Neural cell (in vitro differentiated cells): ENCODE measurements around the gene PCDHB1. TPM values are rescaled to one million over a fixed set of nuclear protein-coding genes. Genes with fewer than 3 reads are reported as not detected.

Experiments
- H2AFZ ChIP-seq: fragments of 200-600, 300-800 bp; sonication (generic), shearing (Covaris generic); 2 replicates; pipeline ENCODE4 v1.6.0; 2014; ENCODE audit warnings: low read depth, mild to moderate bottlenecking, antibody characterized with exemption, low read length, moderate library complexity
- H3F3A ChIP-seq: fragments of 200-600 bp; shearing (Covaris generic); 2 replicates; pipeline ENCODE4 v1.6.1; 2016; ENCODE audit warnings: mild to moderate bottlenecking, moderate library complexity, mixed read lengths, antibody characterized with exemption, low read length; ENCODE audit not compliant: insufficient read depth, poor library complexity, severe bottlenecking
- H3K27ac ChIP-seq: fragments of 200-600, 300-800 bp; sonication (generic), shearing (Covaris generic); 2 replicates; pipeline ENCODE4 v1.5.1; 2014; ENCODE audit warnings: mild to moderate bottlenecking, low read length, moderate library complexity
- H3K27me3 ChIP-seq: fragments of 300-800, 200-600 bp; sonication (generic), shearing (Covaris generic); 2 replicates; pipeline ENCODE4 v1.6.0; 2014; ENCODE audit warnings: mild to moderate bottlenecking, low read depth, low read length, moderate library complexity; ENCODE audit not compliant: insufficient read depth
- H3K36me3 ChIP-seq: fragments of 300-800, 200-600 bp; sonication (generic), shearing (Covaris generic); 2 replicates; pipeline ENCODE4 v1.5.1; 2014; ENCODE audit warnings: mild to moderate bottlenecking, antibody characterized with exemption, low read length, moderate library complexity; ENCODE audit not compliant: insufficient read depth
- H3K4me2 ChIP-seq: fragments of 300-800, 200-600 bp; sonication (generic), shearing (Covaris generic); 2 replicates; pipeline ENCODE4 v1.6.0; 2014; ENCODE audit warnings: mild to moderate bottlenecking, low read length
- H3K4me3 ChIP-seq: fragments of 300-800, 200-600 bp; sonication (generic), shearing (Covaris generic); 2 replicates; pipeline ENCODE4 v1.5.1; 2014; ENCODE audit warnings: mild to moderate bottlenecking, low read length, moderate library complexity
- H3K79me2 ChIP-seq: fragments of 200-600 bp; shearing (Covaris generic); replicated peaks from 2 replicates; pipeline ENCODE4 v1.6.0; 2014; ENCODE audit warnings: mild to moderate bottlenecking, low read length, moderate library complexity; ENCODE audit not compliant: insufficient read depth
- H3K9ac ChIP-seq: fragments of 300-800, 200-600 bp; sonication (generic), shearing (Covaris generic); 2 replicates; pipeline ENCODE4 v1.6.1; 2016; ENCODE audit warnings: mild to moderate bottlenecking, low read length, mixed read lengths
- H3K9me2 ChIP-seq: fragments of 200-600 bp; shearing (Covaris generic); 2 replicates; pipeline ENCODE4 v1.6.1; 2016; ENCODE audit warnings: mild to moderate bottlenecking, low read length, mixed read lengths; ENCODE audit not compliant: insufficient read depth
- H3K9me3 ChIP-seq: fragments of 200-600, 300-800 bp; sonication (generic), shearing (Covaris generic); 2 replicates; pipeline ENCODE4 v1.6.1; 2016; ENCODE audit warnings: mild to moderate bottlenecking, mixed run types, low read length, moderate library complexity, mixed read lengths
- H4K20me1 ChIP-seq: fragments of 200-600 bp; shearing (Covaris generic); 2 replicates; pipeline ENCODE4 v1.6.1; 2016; ENCODE audit warnings: mild to moderate bottlenecking, mixed run types; ENCODE audit not compliant: insufficient read depth
- CTCF ChIP-seq: fragments of 450-650 bp; IDR thresholded peaks from 2 replicates; pipeline ENCODE4 v1.5.1; 2014; ENCODE audit warnings: antibody characterized with exemption, mild to moderate bottlenecking, moderate library complexity; ENCODE audit not compliant: poor library complexity, severe bottlenecking
- EP300 ChIP-seq: fragments of 450-650 bp; conservative IDR thresholded peaks from 2 replicates; pipeline ENCODE4 v1.6.1; 2014; ENCODE audit warnings: antibody characterized with exemption, mild to moderate bottlenecking, moderate library complexity; ENCODE audit not compliant: poor library complexity, severe bottlenecking
- EZH2 ChIP-seq: fragments of 200-600, 300-800 bp; shearing (Covaris generic), sonication (generic); IDR thresholded peaks from 2 replicates; pipeline ENCODE4 v1.6.1; 2014; ENCODE audit warnings: antibody characterized with exemption, low read length, borderline replicate concordance, mild to moderate bottlenecking; ENCODE audit not compliant: insufficient read depth, poor library complexity, severe bottlenecking
- MXI1 ChIP-seq: fragments of 450-650 bp; conservative IDR thresholded peaks from 2 replicates; pipeline ENCODE4 v1.6.1; 2014; ENCODE audit warnings: antibody characterized with exemption, mild to moderate bottlenecking; ENCODE audit not compliant: poor library complexity, severe bottlenecking
- POLR2AphosphoS5 ChIP-seq: IDR thresholded peaks from 2 replicates; pipeline ENCODE4 v1.6.1; 2012
- RAD21 ChIP-seq: fragments of 450-650 bp; conservative IDR thresholded peaks from 2 replicates; pipeline ENCODE4 v1.6.1; 2014; ENCODE audit warnings: antibody characterized with exemption, mild to moderate bottlenecking, moderate library complexity
- REST ChIP-seq: IDR thresholded peaks from 2 replicates; pipeline ENCODE4 v1.6.1; 2012; ENCODE audit warnings: borderline replicate concordance
- SMC3 ChIP-seq: fragments of 450-650 bp; conservative IDR thresholded peaks from 2 replicates; pipeline ENCODE4 v1.6.1; 2014; ENCODE audit warnings: antibody characterized with exemption, mild to moderate bottlenecking, moderate library complexity; ENCODE audit not compliant: poor library complexity
- TAF1 ChIP-seq: IDR thresholded peaks from 2 replicates; pipeline ENCODE4 v1.6.1; 2012; ENCODE audit warnings: low read depth
- polyA plus RNA-seq: library from polyadenylated mRNA; depleted of rRNA; stranded (reverse); fragments of >200 nt; gene quantifications from 2 replicates; pipeline ENCODE4 v1.2.3, GENCODE V29; 2014

Gene PCDHB1
- polyA plus RNA-seq, 1 donor from 2014 or later: 0.10 TPM

- no peaks in the 10 kb centered on the region for H4K20me1 ChIP-seq
- H3F3A ChIP-seq: no peaks in the 10 kb centered on the region
- no peaks in the 10 kb centered on the region for H3K27me3 ChIP-seq
- peak overlapping the region; percentile 71 for H3K4me2 ChIP-seq
- peak overlapping the region; percentile 92 for H3K9ac ChIP-seq
- H3K36me3 ChIP-seq: no peaks in the 10 kb centered on the region
- H3K27ac ChIP-seq: peak overlapping the region; percentile 99
- H2AFZ ChIP-seq: peak overlapping the region; percentile 83
- no peaks in the 10 kb centered on the region for H3K9me2 ChIP-seq
- no peaks in the 10 kb centered on the region for H3K79me2 ChIP-seq
- TF ChIP-seq RAD21 (no peak), EP300 (no peak), SMC3 (no peak), EZH2 (no peak), CTCF (no peak), POLR2AphosphoS5 (no peak), MXI1 (no peak), TAF1 (no peak), REST (no peak)
- no peaks in the 10 kb centered on the region for H3K9me3 ChIP-seq
- peak overlapping the region; percentile 76 for H3K4me3 ChIP-seq
Measured at GRCh38 chr5:141039517-141039916, 11.7 kb upstream of the PCDHB1 start.

GRCh38 chr5:141040093-141040770 is 10.9 kb upstream of the PCDHB1 start:
- H3F3A ChIP-seq: no peaks in the 10 kb centered on the region
- no peaks in the 10 kb centered on the region for H3K36me3 ChIP-seq
- H3K27me3 ChIP-seq: no peaks in the 10 kb centered on the region
- peak overlapping the region; percentile 99 for H3K27ac ChIP-seq
- peak overlapping the region; percentile 76 for H3K4me3 ChIP-seq
- no peaks in the 10 kb centered on the region for H4K20me1 ChIP-seq
- peak overlapping the region; percentile 83 for H2AFZ ChIP-seq
- TF ChIP-seq SMC3 (peak; percentile 98), TAF1 (no peak), RAD21 (peak; percentile 91), EP300 (no peak), CTCF (peak; percentile 95)
- no peaks in the 10 kb centered on the region for H3K9me3 ChIP-seq
- no peaks in the 10 kb centered on the region for H3K79me2 ChIP-seq
- H3K9me2 ChIP-seq: no peaks in the 10 kb centered on the region
- H3K4me2 ChIP-seq: peak overlapping the region; percentile 78
- peak overlapping the region; percentile 92 for H3K9ac ChIP-seq
